Neutrophil (primary cell): ENCODE results near the gene DDX1.

ENCODE experiments used
- H3K27ac ChIP-seq: fragments of 200-600 bp; sonication (generic); 2 replicates; pipeline ENCODE4 v1.5.1; 2016; ENCODE audit warnings: mild to moderate bottlenecking, moderate library complexity
- H3K27me3 ChIP-seq: fragments of 200-600 bp; sonication (generic); 2 replicates; pipeline ENCODE4 v1.6.0; 2016; ENCODE audit warnings: mild to moderate bottlenecking
- H3K36me3 ChIP-seq: fragments of 200-600 bp; sonication (generic); 2 replicates; pipeline ENCODE4 v1.5.1; 2017
- H3K4me1 ChIP-seq, 2 experiments: fragments of 200-600 bp in 1 of 2; sonication (generic) in 1 of 2; 1 replicate in 1 of 2; 2 replicates in 1 of 2; pipeline versions ENCODE4 v1.5.1 to v1.6.1; 2013 to 2016; ENCODE audit warnings: low read depth in 1 of 2, low read length in 1 of 2, mild to moderate bottlenecking in 1 of 2, moderate library complexity in 1 of 2; ENCODE audit not compliant: control insufficient read depth in 1 of 2, insufficient read depth in 1 of 2
- H3K4me3 ChIP-seq, 2 experiments: fragments of 200-600 bp in 1 of 2; sonication (generic) in 1 of 2; 1 replicate in 1 of 2; 2 replicates in 1 of 2; pipeline ENCODE4 v1.5.1; 2013 to 2016; ENCODE audit warnings: low read depth in 1 of 2, low read length in 1 of 2, mild to moderate bottlenecking in 1 of 2, moderate library complexity in 1 of 2
- H3K9me3 ChIP-seq: fragments of 200-600 bp; sonication (generic); 2 replicates; pipeline ENCODE4 v1.5.1; 2016
- CTCF ChIP-seq: fragments of 200-600 bp; sonication (generic); IDR thresholded peaks from 2 replicates; pipeline ENCODE4 v1.5.1; 2016; ENCODE audit warnings: antibody characterized with exemption

Gene DDX1

GRCh38 chr2:15641530-15641982 lies 49.9 kb downstream of the DDX1 start:
- TF ChIP-seq CTCF = no peak
- no peaks in the 10 kb centered on the region for H3K27me3 ChIP-seq

GRCh38 chr2:15642011-15642814 lies 50.5 kb downstream of the DDX1 start:
- Histone ChIP-seq H3K4me3 (no peak overlapping the region), H3K4me1 (no peaks in the 10 kb centered on the region), H3K9me3 (no peaks in the 10 kb centered on the region), H3K27me3 (no peaks in the 10 kb centered on the region), H3K27ac (no peak overlapping the region), H3K36me3 (peaks cover under 1% of the 10 kb centered on the region)
- no peak for TF ChIP-seq CTCF

More at GRCh38 chr2:15641530-15641982, 49.9 kb downstream of the DDX1 start:
- Histone ChIP-seq H3K9me3 (no peaks in the 10 kb centered on the region), H3K4me1 (no peaks in the 10 kb centered on the region), H3K4me3 (no peak overlapping the region), H3K36me3 (peaks cover 8% of the 10 kb centered on the region), H3K27ac (no peak overlapping the region)

- no peak overlapping the region for H3K27ac ChIP-seq
- H3K36me3 ChIP-seq = no peaks in the 10 kb centered on the region
- no peaks in the 10 kb centered on the region for H3K4me1 ChIP-seq
- TF ChIP-seq CTCF = no peak
- no peaks in the 10 kb centered on the region for H3K27me3 ChIP-seq
- no peak overlapping the region for H3K4me3 ChIP-seq
- H3K9me3 ChIP-seq = no peaks in the 10 kb centered on the region
Measured at GRCh38 chr2:15642815-15643500, 51.3 kb downstream of the DDX1 start.

- no peaks in the 10 kb centered on the region for H3K36me3 ChIP-seq
- no peaks in the 10 kb centered on the region for H3K9me3 ChIP-seq
- no peak overlapping the region for H3K27ac ChIP-seq
- no peak for TF ChIP-seq CTCF
- H3K4me3 ChIP-seq = no peak overlapping the region
- H3K4me1 ChIP-seq = no peaks in the 10 kb centered on the region
- H3K27me3 ChIP-seq = no peaks in the 10 kb centered on the region
Measured at GRCh38 chr2:15643791-15644585, 52.3 kb downstream of the DDX1 start.

- Histone ChIP-seq H3K4me3 (no peak overlapping the region), H3K36me3 (no peaks in the 10 kb centered on the region), H3K27me3 (no peaks in the 10 kb centered on the region), H3K27ac (no peak overlapping the region), H3K9me3 (no peaks in the 10 kb centered on the region), H3K4me1 (no peaks in the 10 kb centered on the region)
- no peak for TF ChIP-seq CTCF
Measured at GRCh38 chr2:15645300-15645699, 53.6 kb downstream of the DDX1 start.
